NCI-H146 treated with DMSO at 0.1 percent for 48 hours (cell line): ENCODE results near the gene KRTAP10-11.

ENCODE experiments used
- DNase-seq: peaks from one replicate; lab custom pipeline; 2025; ENCODE audit not compliant: unreplicated experiment; lab: John Stamatoyannopoulos, UW

The KRTAP10-11 gene

DNA sequence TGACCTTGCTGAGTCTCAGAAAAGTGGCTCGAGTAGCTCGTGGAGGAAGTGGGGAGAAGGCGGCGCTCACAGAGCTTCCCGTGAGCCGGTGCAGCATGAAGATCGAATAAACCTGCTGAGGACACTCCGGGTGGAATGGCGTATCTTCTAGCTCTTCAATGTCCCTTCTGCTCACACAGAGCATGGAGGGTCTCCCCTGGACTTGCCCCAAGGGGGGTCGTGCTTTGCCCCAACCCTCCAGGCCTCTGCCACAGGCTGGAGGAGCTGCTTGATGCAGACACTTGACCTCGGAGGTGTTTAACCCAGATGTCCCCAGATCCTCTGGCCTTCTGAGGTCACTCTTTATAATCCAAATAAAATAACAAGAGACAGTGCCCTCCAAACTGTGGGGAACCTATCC, 48.6 kb downstream of the KRTAP10-11 start:
- DNase-seq, result no peak

DNA sequence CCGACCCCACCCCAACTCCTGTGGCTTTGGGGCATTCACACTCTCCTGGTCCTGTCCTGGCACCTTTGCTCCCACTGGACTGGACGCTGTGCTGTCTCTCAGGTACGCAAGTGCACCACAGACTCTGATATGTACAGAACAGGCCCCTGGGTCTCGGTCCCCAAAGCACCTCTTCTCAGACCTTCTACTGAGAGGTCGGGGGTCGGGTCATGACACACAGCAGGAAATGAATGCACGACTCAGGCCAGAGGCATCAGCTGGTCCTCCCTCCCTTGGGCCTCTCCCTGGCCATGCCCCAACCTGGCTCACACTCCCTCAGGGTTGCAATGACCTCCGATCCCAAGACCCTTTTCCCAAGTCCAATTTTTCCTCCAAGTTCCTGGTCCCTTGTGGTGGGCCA, 49.0 kb downstream of the KRTAP10-11 start:
- DNase-seq, result no peak

DNA sequence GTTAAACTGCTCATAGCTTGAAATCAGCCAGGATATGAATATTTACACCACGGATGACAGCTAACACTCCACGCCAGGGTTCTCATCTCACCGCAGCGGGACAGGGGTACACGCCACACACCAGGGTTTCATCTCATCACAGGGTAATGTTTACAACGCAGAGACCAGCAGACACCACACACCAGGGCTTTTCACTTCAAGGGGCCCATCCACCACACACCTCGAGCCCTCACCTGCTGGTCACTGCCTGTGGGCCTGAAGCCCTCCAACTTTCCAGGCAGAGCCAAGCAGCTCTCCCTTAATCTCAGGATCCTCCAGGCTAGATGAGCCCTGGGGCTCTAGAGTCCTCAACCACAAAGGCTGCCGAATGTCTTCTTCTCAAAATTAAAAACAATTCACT, 49.4 kb downstream of the KRTAP10-11 start:
- DNase-seq, result no peak

DNA sequence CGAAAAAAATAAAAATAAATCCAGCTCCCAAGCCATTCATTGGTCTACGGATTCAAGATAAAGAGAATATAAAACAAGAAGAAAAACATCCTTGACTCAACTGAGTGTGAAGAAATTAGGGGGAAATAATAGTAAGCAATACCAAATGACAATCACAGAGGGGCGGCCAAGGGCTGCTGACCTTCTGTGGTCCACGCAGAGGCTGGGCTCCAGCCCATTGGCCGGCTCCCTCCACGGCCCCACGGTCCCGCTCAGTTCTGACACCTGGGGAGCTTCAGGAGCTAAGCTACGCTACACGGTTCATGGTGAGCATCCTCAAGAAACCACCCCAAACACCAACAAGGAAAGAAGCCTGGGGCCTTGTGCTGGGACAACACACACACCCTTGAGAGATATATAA, 50.4 kb downstream of the KRTAP10-11 start:
- DNase-seq, result no peak
